HS-27A (cell line): ENCODE measurements around the gene BCAP29.

ENCODE experiments used
- DNase-seq: peaks from one replicate; pipeline ENCODE4 v3.0.0-alpha.2; 2012; ENCODE audit warnings: low read depth, missing footprints

BCAP29 gene

DNA sequence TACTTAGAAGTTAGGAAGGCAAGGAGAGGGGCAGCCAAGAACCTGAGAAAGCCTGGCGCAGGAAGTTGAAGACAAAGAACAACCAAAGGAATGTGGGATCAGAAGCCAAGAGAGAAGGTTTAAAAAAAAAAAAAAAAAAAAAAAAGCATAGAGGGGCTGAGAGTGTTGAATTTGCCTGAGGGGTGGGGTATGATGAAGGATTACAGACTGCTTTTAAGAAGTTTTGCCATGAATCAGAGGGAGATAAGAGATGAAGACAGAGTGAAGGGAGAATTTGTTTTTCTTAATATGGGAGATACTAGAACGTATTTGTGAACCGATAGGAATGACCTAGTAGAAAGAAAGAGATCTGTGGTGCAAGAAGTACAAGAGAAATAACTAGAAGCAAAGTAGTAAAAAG is 87.3 kb downstream of the BCAP29 start:
- DNase-seq, result no peak

DNA sequence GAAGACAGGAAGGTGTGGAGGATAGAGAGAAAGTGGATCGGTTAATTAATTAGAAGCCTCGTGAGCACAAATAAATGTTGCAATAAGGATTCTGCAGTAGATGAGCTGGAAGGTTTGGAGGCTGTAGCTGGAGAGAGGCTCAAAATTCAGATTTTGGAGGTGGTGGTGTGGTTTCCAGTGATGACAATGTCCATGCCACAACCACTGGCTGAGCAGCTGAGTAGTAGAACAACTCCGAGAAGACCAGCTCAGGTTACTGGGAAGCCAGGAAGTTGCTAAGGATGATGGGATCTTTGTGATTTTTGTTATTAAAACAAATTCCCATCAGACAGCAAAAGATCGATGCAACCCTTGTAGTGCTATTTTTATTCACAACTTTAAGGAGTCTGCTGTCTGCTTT is 88.2 kb downstream of the BCAP29 start:
- no peak for DNase-seq
